ENCODE results near the gene CERT1. TPM values are rescaled to one million over a fixed set of nuclear protein-coding genes. Genes with fewer than 3 reads are reported as not detected.

Gene CERT1, protein sequence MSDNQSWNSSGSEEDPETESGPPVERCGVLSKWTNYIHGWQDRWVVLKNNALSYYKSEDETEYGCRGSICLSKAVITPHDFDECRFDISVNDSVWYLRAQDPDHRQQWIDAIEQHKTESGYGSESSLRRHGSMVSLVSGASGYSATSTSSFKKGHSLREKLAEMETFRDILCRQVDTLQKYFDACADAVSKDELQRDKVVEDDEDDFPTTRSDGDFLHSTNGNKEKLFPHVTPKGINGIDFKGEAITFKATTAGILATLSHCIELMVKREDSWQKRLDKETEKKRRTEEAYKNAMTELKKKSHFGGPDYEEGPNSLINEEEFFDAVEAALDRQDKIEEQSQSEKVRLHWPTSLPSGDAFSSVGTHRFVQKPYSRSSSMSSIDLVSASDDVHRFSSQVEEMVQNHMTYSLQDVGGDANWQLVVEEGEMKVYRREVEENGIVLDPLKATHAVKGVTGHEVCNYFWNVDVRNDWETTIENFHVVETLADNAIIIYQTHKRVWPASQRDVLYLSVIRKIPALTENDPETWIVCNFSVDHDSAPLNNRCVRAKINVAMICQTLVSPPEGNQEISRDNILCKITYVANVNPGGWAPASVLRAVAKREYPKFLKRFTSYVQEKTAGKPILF
- total RNA-seq, result 20.2 and 22.0 TPM in 2 replicates

DNA sequence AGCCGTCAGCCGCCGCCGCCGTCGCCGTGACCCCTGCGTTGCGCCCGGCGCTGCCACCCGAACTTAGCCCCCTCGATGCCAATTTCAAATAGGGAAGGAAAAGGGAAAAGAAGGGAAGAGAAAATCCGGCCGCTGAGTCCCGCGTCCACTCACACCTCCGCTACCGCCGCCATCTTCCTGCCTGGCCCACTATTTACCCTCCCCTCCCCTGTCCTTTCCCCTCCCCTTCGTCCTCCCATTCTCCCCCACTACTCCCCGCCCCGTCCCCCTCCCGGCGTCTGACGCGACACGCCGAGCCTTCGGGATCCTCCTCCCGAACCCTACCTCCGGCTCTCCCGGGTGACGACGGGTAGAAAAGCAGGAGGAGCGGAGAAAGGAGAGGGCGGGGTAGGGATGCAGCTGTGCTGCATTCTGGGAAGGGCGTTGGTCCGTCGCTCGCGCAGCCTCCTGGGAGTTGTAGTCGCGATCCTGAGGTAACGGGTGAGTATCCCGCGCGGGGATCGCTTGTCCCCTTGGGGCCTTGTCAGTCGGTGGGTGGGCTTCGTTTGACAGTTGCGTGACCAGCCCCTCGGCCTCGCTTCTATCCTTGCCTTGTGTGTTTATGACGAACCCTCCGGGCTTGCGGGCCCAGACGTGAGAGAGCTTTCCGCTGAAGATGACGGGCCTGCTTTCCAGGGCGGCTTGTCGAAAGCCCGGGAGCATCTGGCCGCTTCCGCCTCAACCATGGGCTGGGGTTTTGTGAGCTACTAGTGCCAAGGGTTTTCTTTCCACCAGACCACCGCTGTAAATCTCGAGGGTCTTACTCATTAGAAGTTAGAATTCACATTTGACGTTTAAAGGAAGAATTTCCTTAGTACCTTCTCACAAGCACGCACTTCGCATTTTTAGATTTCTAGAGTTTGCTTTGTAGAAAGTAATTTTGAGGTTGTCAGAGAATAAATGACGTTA is at the start of gene CERT1, which contains the start of gene POLK:
Gene CERT1, minus strand, starts transcription at position 195 of the 948 bp plus-strand sequence. CDS start 422 bp downstream, outside the sequence.
Gene POLK, plus strand, starts transcription at position 457 of the 948 bp plus-strand sequence.

DNA sequence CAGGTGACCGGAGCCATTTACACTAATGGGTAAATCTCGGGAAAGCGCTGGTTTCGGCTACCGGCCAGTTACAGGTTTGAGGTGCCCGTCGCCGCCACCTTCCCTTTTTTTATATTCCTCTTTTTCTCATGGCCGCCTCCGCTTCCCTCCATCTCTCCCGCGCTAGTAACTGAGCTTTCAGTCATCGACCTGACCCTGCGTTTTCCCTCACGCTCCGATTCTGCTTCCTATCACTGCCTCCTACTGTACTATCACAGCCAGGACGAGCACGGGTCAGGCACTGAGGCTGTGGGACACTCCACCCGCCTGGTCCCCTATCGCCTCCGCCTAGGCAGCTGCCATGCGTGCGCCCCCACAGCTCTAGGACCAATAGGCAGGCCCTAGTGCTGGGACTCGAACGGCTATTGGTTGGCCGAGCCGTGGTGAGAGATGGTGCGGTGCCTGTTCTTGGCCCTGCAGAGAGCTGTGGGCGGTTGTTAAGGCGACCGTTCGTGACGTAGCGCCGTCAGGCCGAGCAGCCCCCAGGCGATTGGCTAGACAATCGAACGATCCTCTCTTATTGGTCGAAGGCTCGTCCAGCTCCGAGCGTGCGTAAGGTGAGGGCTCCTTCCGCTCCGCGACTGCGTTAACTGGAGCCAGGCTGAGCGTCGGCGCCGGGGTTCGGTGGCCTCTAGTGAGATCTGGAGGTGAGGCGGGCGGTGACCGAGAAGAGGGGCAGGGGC is 174.7 kb downstream of the CERT1 start, which contains the start of gene HMGCR:
Gene HMGCR, plus strand, starts transcription at position 606 of the 722 bp plus-strand sequence. CDS start 5,386 bp downstream, outside the sequence.

Other genes with a start within 250 kb of the CERT1 start
- 120 and 121 TPM in 2 replicates for gene HMGCR, start 174.4 kb downstream of the CERT1 start, total RNA-seq
- 21.0 and 28.3 TPM in 2 replicates for gene POLK, start 262 bp upstream of the CERT1 start, total RNA-seq
- 0.72 and 1.5 TPM in 2 replicates for gene ANKDD1B, start 99.8 kb upstream of the CERT1 start, total RNA-seq
- 9.6 and 17.5 TPM in 2 replicates for gene POC5, start 205.8 kb upstream of the CERT1 start, total RNA-seq